Measurements from ENCODE around the gene CCL8.

The CCL8 gene

DNA sequence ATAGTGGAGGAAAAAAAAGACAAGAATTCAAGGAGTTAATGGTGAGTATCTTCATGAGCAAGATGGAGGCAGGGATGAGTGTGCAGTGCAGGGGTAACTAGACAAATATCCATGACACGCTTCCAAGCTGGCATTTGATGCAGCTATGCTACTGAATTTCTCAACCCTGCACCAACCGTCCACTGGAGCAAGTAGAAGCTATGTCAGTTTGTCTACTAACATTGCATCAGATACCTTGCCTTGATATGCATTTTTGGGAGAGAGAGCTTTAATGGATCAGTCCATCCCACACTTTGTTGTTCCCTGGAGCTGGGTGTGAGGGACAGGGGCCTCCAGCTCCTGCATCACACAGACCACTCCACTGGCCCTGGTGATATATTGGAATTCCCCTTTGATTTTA lies 17.2 kb upstream of the CCL8 start:
- TF ChIP-seq FOXK2 (IDR thresholded peaks at IDR 0.05) (no peak), TARDBP (IDR thresholded peaks at IDR 0.05) (no peak), L3MBTL2 (conservative IDR thresholded peaks at IDR 0.05) (no peak)
- TF ChIP-seq, protein P1, sequence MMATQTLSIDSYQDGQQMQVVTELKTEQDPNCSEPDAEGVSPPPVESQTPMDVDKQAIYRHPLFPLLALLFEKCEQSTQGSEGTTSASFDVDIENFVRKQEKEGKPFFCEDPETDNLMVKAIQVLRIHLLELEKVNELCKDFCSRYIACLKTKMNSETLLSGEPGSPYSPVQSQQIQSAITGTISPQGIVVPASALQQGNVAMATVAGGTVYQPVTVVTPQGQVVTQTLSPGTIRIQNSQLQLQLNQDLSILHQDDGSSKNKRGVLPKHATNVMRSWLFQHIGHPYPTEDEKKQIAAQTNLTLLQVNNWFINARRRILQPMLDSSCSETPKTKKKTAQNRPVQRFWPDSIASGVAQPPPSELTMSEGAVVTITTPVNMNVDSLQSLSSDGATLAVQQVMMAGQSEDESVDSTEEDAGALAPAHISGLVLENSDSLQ (IDR thresholded peaks at IDR 0.05): no peak
- ChIA-PET POLR2A (no interaction called here), CTCF (interaction anchor here (0.6 to 1.2 kb wide), 2 partner anchors 60 to 374 kb away, joined by 3 to 4 read pairs; no protein-coding TSS in a partner anchor)
- DNase-seq (ENCODE audit: extremely low spot score): no peak

DNA sequence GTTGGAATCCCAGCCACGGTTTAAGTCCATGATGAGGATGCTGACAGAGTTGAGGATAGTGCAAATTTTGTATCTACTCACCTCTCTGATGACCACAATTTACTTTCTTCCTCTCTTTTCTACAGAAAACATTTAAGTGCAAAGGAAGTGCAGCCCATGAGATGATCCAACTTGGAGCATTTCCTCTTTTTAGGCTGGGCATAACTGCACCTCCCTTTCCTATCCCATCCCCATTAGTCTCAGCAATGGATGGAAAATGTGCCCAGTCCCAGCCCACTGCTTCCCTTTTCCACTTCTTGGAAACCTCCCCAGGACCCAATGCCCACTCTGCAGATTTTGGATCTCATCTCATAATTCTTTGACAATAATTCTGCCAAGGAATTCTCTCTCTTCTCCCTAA lies 16.6 kb upstream of the CCL8 start:
- TF ChIP-seq FOXM1 (IDR thresholded peaks at IDR 0.05; ENCODE audit: borderline replicate concordance): no peak
- TF ChIP-seq FOXK2 (IDR thresholded peaks at IDR 0.05): no peak
- TF ChIP-seq NFRKB (IDR thresholded peaks at IDR 0.05): no peak
- no peak for TF ChIP-seq ZNF384 (IDR thresholded peaks at IDR 0.05)
- no peak for TF ChIP-seq SP1 (IDR thresholded peaks at IDR 0.05)
- no peak for TF ChIP-seq TARDBP (IDR thresholded peaks at IDR 0.05)
- no peak for TF ChIP-seq L3MBTL2 (conservative IDR thresholded peaks at IDR 0.05)
- no peak for TF ChIP-seq LEF1 (IDR thresholded peaks at IDR 0.05; ENCODE audit: borderline replicate concordance)
- TF ChIP-seq CTBP1 (IDR thresholded peaks at IDR 0.05; ENCODE audit: borderline replicate concordance): no peak
- TF ChIP-seq FOXA1 (IDR thresholded peaks at IDR 0.05): no peak
- TF ChIP-seq, protein P1 (IDR thresholded peaks at IDR 0.05): no peak
- no peak for TF ChIP-seq ARNT (IDR thresholded peaks at IDR 0.05)
- no peak for TF ChIP-seq ELF4 (IDR thresholded peaks at IDR 0.05)
- no peak for TF ChIP-seq HDGF (IDR thresholded peaks at IDR 0.05; ENCODE audit: borderline replicate concordance)
- no peak for TF ChIP-seq BHLHE40 (IDR thresholded peaks at IDR 0.05; ENCODE audit: borderline replicate concordance)
- no peak for TF ChIP-seq SUZ12 (IDR thresholded peaks at IDR 0.05)
- ChIA-PET POLR2A (no interaction called here), CTCF (interaction anchor here (0.6 kb wide), 1 partner anchor 375 kb away, joined by 3 read pairs; no protein-coding TSS in a partner anchor)
- DNase-seq (ENCODE audit: extremely low spot score): no peak

DNA sequence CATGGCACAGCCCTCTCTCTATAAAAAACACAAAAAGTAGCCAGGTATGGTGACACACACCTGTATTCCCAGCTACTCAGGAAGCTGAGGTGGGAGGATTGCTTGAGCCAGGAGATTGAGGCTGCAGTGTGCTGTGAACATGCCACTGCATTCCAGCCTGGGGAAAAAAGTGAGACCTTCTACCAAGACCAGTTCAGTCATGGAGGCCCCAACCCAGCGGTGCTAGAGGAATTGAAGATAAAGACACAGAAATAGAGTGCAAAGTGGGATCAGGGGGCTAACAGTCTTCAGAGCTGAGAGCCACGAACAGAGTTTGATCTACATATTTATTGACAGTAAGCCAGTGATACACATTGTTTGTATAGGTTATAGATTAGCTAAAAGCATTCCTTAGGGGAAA lies 15.6 kb upstream of the CCL8 start:
- TF ChIP-seq LEF1 (IDR thresholded peaks at IDR 0.05; ENCODE audit: borderline replicate concordance) (no peak), HDGF (IDR thresholded peaks at IDR 0.05; ENCODE audit: borderline replicate concordance) (no peak), FOXA1 (IDR thresholded peaks at IDR 0.05) (no peak), L3MBTL2 (conservative IDR thresholded peaks at IDR 0.05) (no peak), NFRKB (IDR thresholded peaks at IDR 0.05) (no peak), ARNT (IDR thresholded peaks at IDR 0.05) (no peak), TARDBP (IDR thresholded peaks at IDR 0.05) (no peak), FOXK2 (IDR thresholded peaks at IDR 0.05) (no peak), SUZ12 (IDR thresholded peaks at IDR 0.05) (no peak), FOXM1 (IDR thresholded peaks at IDR 0.05; ENCODE audit: borderline replicate concordance) (no peak), CTBP1 (IDR thresholded peaks at IDR 0.05; ENCODE audit: borderline replicate concordance) (no peak), BHLHE40 (IDR thresholded peaks at IDR 0.05; ENCODE audit: borderline replicate concordance) (no peak), SP1 (IDR thresholded peaks at IDR 0.05) (no peak), ELF4 (IDR thresholded peaks at IDR 0.05) (no peak)
- TF ChIP-seq, protein P1 (IDR thresholded peaks at IDR 0.05): no peak
- POLR2A ChIA-PET: no interaction called here
- DNase-seq (ENCODE audit: extremely low spot score): no peak
- CTCF ChIA-PET: no interaction called here

DNA sequence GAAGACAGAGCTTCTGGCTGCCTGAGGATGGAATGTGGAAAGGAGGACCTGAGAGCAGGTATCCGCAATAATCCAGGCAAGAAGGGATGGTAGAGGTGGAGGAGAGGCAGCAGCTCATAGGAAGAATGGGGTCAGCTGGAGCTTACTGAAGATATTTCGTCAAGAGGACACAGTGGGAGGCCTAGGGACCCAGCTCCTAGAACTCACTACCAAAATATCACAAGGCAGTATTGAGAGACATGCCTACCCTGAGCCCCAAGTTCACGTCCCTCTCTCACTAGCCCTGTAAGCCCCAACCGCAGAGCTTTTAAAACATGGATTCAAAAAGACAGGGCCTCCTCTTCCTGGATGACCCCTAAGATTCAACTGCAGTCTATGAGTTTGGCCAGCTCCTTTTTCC lies 14.2 kb upstream of the CCL8 start:
- POLR2A ChIA-PET: no interaction called here
- CTCF ChIA-PET: interaction anchor here (1.0 kb wide), 1 partner anchor 56 kb away, joined by 3 read pairs; no protein-coding TSS in a partner anchor
- no peak for DNase-seq (ENCODE audit: extremely low spot score)
- TF ChIP-seq NFRKB (IDR thresholded peaks at IDR 0.05): no peak
- TF ChIP-seq, protein P1 (IDR thresholded peaks at IDR 0.05): no peak
- TF ChIP-seq ZNF384 (IDR thresholded peaks at IDR 0.05): no peak
- no peak for TF ChIP-seq SUZ12 (IDR thresholded peaks at IDR 0.05)
- TF ChIP-seq FOXM1 (IDR thresholded peaks at IDR 0.05; ENCODE audit: borderline replicate concordance): no peak
- no peak for TF ChIP-seq L3MBTL2 (conservative IDR thresholded peaks at IDR 0.05)
- no peak for TF ChIP-seq CTBP1 (IDR thresholded peaks at IDR 0.05; ENCODE audit: borderline replicate concordance)
- TF ChIP-seq TARDBP (IDR thresholded peaks at IDR 0.05): no peak
- no peak for TF ChIP-seq ELF4 (IDR thresholded peaks at IDR 0.05)
- TF ChIP-seq BHLHE40 (IDR thresholded peaks at IDR 0.05; ENCODE audit: borderline replicate concordance): no peak

DNA sequence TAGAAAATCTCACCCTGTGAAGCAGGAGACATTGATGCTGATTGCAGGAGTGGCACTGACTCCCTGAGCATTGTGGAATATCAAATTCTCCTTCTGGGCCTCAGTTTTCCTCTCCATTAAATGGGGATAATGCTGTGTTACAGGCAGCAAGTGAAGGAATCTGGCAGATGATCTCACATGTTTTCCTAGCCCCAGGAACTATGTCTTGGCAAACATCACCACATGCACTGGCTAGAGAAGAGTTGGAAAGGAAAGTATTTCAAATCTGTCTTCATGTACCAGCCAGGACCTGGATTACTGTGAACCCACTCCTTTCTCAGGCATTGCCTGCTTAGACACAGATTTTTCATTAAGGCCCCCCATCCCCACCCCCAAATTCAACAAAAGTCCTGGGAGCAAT lies 13.6 kb upstream of the CCL8 start:
- DNase-seq (ENCODE audit: extremely low spot score): no peak
- ChIA-PET POLR2A (no interaction called here), CTCF (interaction anchor here (1.0 to 1.5 kb wide), 3 partner anchors 55 to 105 kb away, joined by 3 to 6 read pairs (median 3); no protein-coding TSS in a partner anchor)
- TF ChIP-seq, protein P1 (IDR thresholded peaks at IDR 0.05): no peak
- TF ChIP-seq L3MBTL2 (conservative IDR thresholded peaks at IDR 0.05) (no peak), FOXA1 (IDR thresholded peaks at IDR 0.05) (no peak), NFRKB (IDR thresholded peaks at IDR 0.05) (no peak), SP1 (IDR thresholded peaks at IDR 0.05) (no peak), FOXK2 (IDR thresholded peaks at IDR 0.05) (no peak), LEF1 (IDR thresholded peaks at IDR 0.05; ENCODE audit: borderline replicate concordance) (no peak)
